ENCODE data around the gene RAB24. TPM values are rescaled to one million over a fixed set of nuclear protein-coding genes. Genes with fewer than 3 reads are reported as not detected.

Gene RAB24
- total and polyA plus RNA-seq, 4 experiments from 2014 or later = 13.3 to 20.5 (median 17.9) TPM

GRCh38 chr5:177333420-177334154 lies 30.1 kb upstream of the RAB24 start:
- H3K27me3 ChIP-seq (ENCODE audit: insufficient read depth, low read length) = no peaks in the 10 kb centered on the region
- no peaks in the 10 kb centered on the region for H3K27me3 Mint-ChIP-seq
- ChIA-PET POLR2A (ENCODE audit: partially characterized antibody) (interaction anchor here (2.6 kb wide), 1 partner anchor 69 kb away, joined by 9 read pairs; no protein-coding TSS in a partner anchor), CTCF (ENCODE audit: partially characterized antibody) (interaction anchor here (1.2 to 3.6 kb wide), 3 partner anchors 15 to 56 kb away, joined by 3 to 8 read pairs (median 5); no protein-coding TSS in a partner anchor)
- H3K27ac Mint-ChIP-seq = peak overlapping the region in 3 of 7 donors; percentile 55 to 70 (median 69)
- intact Hi-C loops (cut with micrococcal nuclease) = no loop called here
- H3K4me1 ChIP-seq (ENCODE audit: insufficient read depth, low read length) = no peaks in the 10 kb centered on the region
- peaks cover 82% of the 10 kb centered on the region for H3K36me3 ChIP-seq (ENCODE audit: insufficient read depth, low read length)
- no peak overlapping the region for H3K4me3 Mint-ChIP-seq
- H3K9me3 ChIP-seq (ENCODE audit: control insufficient read depth in 1 of 2, low read length in 2 of 2) = no peaks in the 10 kb centered on the region
- no peak overlapping the region for H3K4me3 ChIP-seq (ENCODE audit: low read length in 2 of 2)
- H3K27ac ChIP-seq (ENCODE audit: low read depth, low read length) = no peak overlapping the region
- peaks cover 0 to 6% (median 2%) of the 10 kb centered on the region in 4 donors for H3K4me1 Mint-ChIP-seq
- H3K36me3 Mint-ChIP-seq = peaks cover 23 to 64% of the 10 kb centered on the region in 2 donors
- no peaks in the 10 kb centered on the region for H3K9me3 Mint-ChIP-seq
- no peak for DNase-seq

- no peaks in the 10 kb centered on the region for H3K4me1 ChIP-seq (ENCODE audit: insufficient read depth, low read length)
- H3K27ac ChIP-seq (ENCODE audit: low read depth, low read length) = no peak overlapping the region
- Mint-ChIP-seq H3K27me3 (no peaks in the 10 kb centered on the region), H3K4me1 (peaks cover 1 to 6% (median 2%) of the 10 kb centered on the region in 4 donors), H3K36me3 (peaks cover 24 to 64% of the 10 kb centered on the region in 2 donors), H3K4me3 (no peak overlapping the region), H3K27ac (peak overlapping the region in 1 of 7 donors; percentile 35), H3K9me3 (no peaks in the 10 kb centered on the region)
- no peak overlapping the region for H3K4me3 ChIP-seq (ENCODE audit: low read length in 2 of 2)
- H3K9me3 ChIP-seq (ENCODE audit: control insufficient read depth in 1 of 2, low read length in 2 of 2) = no peaks in the 10 kb centered on the region
- no peaks in the 10 kb centered on the region for H3K27me3 ChIP-seq (ENCODE audit: insufficient read depth, low read length)
- DNase-seq = no peak
- intact Hi-C loops (cut with micrococcal nuclease) = no loop called here
- ChIA-PET POLR2A (ENCODE audit: partially characterized antibody) (interaction anchor here (2.6 kb wide), 1 partner anchor 70 kb away, joined by 9 read pairs; no protein-coding TSS in a partner anchor), CTCF (ENCODE audit: partially characterized antibody) (interaction anchor here (1.7 to 3.6 kb wide), 2 partner anchors 15 to 23 kb away, joined by 5 to 8 read pairs; no protein-coding TSS in a partner anchor)
- peaks cover 75% of the 10 kb centered on the region for H3K36me3 ChIP-seq (ENCODE audit: insufficient read depth, low read length)
Observed at GRCh38 chr5:177332896-177333260, 29.4 kb upstream of the RAB24 start.

- Histone ChIP-seq H3K4me3 (ENCODE audit: low read length in 2 of 2) (no peak overlapping the region), H3K36me3 (ENCODE audit: insufficient read depth, low read length) (peaks cover 68% of the 10 kb centered on the region), H3K27ac (ENCODE audit: low read depth, low read length) (no peak overlapping the region), H3K27me3 (ENCODE audit: insufficient read depth, low read length) (no peaks in the 10 kb centered on the region), H3K4me1 (ENCODE audit: insufficient read depth, low read length) (no peaks in the 10 kb centered on the region), H3K9me3 (ENCODE audit: control insufficient read depth in 1 of 2, low read length in 2 of 2) (no peaks in the 10 kb centered on the region)
- Mint-ChIP-seq H3K27me3 (no peaks in the 10 kb centered on the region), H3K4me1 (peaks cover 0 to 6% (median 5%) of the 10 kb centered on the region in 4 donors), H3K9me3 (no peaks in the 10 kb centered on the region), H3K4me3 (no peak overlapping the region), H3K27ac (no peak overlapping the region), H3K36me3 (peaks cover 26 to 65% of the 10 kb centered on the region in 2 donors)
- CTCF ChIA-PET (ENCODE audit: partially characterized antibody) = interaction anchor here (3.6 kb wide), 1 partner anchor 14 kb away, joined by 8 read pairs; no protein-coding TSS in a partner anchor
- POLR2A ChIA-PET (ENCODE audit: partially characterized antibody) = interaction anchor here (2.6 kb wide), 1 partner anchor 71 kb away, joined by 9 read pairs; no protein-coding TSS in a partner anchor
- intact Hi-C loops (cut with micrococcal nuclease) = no loop called here
- DNase-seq = no peak
Observed at GRCh38 chr5:177332031-177332895, 28.7 kb upstream of the RAB24 start.

DNA sequence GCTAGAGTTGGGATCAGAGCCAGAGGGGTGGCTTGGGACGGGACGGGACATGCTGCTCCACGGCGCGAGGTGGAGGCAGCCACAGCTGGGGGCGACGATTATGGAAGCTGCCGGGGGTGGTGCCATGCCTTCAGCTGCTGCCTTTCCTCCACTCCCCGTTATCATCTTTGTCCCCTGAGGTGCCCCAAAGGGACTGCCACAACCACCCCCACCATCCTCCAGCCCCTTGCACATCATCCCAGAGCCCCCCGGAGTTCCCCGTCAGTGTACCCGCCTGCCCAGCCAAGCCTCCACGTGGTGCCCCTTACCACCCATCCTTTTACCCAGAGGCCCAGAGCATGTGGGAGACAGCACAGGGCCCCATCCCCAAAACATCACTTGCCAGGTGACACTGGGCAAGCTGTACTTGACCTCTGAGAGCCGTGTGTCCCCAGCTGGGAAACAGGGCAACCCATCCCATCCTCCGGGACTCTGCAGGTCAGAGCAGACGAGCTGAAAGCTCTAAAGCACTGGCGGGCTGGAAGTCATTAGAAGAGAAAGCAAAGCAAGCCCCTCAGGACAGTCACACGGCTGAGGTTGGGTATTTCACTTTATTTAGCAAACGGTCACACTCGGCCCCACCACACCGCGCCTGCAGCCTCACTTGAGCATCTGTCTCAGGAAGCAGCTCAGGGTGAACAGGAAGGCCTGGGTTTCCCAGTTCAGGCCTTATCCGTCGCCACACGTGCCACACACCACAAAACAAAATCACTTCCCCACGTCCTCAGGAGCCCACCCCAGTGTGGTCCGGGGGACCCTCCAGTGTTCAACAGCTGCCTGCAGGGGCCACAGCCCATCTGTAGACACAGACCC lies 27.7 kb upstream of the RAB24 start:
- Mint-ChIP-seq H3K27ac (peak overlapping the region in 2 of 7 donors; percentile 12 to 48), H3K4me1 (peaks cover 0 to 6% (median 5%) of the 10 kb centered on the region in 4 donors), H3K27me3 (no peaks in the 10 kb centered on the region), H3K9me3 (no peaks in the 10 kb centered on the region), H3K36me3 (peaks cover 22 to 60% of the 10 kb centered on the region in 2 donors), H3K4me3 (no peak overlapping the region)
- intact Hi-C loops (cut with micrococcal nuclease) = no loop called here
- ChIA-PET CTCF (ENCODE audit: partially characterized antibody) (interaction anchor here (3.6 kb wide), 1 partner anchor 13 kb away, joined by 8 read pairs; no protein-coding TSS in a partner anchor), POLR2A (ENCODE audit: partially characterized antibody) (interaction anchor here (2.6 kb wide), 1 partner anchor 72 kb away, joined by 9 read pairs; no protein-coding TSS in a partner anchor)
- Histone ChIP-seq H3K36me3 (ENCODE audit: insufficient read depth, low read length) (peaks cover 58% of the 10 kb centered on the region), H3K4me3 (ENCODE audit: low read length in 2 of 2) (no peak overlapping the region), H3K9me3 (ENCODE audit: control insufficient read depth in 1 of 2, low read length in 2 of 2) (no peaks in the 10 kb centered on the region), H3K4me1 (ENCODE audit: insufficient read depth, low read length) (no peaks in the 10 kb centered on the region), H3K27me3 (ENCODE audit: insufficient read depth, low read length) (no peaks in the 10 kb centered on the region), H3K27ac (ENCODE audit: low read depth, low read length) (no peak overlapping the region)
- no peak for DNase-seq

- H3K36me3 Mint-ChIP-seq = peaks cover 15 to 54% of the 10 kb centered on the region in 2 donors
- H3K27ac Mint-ChIP-seq = peak overlapping the region in 2 of 7 donors; percentile 17 to 31
- H3K4me1 Mint-ChIP-seq = peaks cover 0 to 6% (median 5%) of the 10 kb centered on the region in 4 donors
- H3K27ac ChIP-seq (ENCODE audit: low read depth, low read length) = no peak overlapping the region
- H3K4me3 ChIP-seq (ENCODE audit: low read length in 2 of 2) = no peak overlapping the region
- H3K9me3 Mint-ChIP-seq = no peaks in the 10 kb centered on the region
- no peaks in the 10 kb centered on the region for H3K9me3 ChIP-seq (ENCODE audit: control insufficient read depth in 1 of 2, low read length in 2 of 2)
- CTCF ChIA-PET (ENCODE audit: partially characterized antibody) = no interaction called here
- intact Hi-C loops (cut with micrococcal nuclease) = no loop called here
- no peaks in the 10 kb centered on the region for H3K4me1 ChIP-seq (ENCODE audit: insufficient read depth, low read length)
- peaks cover 45% of the 10 kb centered on the region for H3K36me3 ChIP-seq (ENCODE audit: insufficient read depth, low read length)
- H3K27me3 ChIP-seq (ENCODE audit: insufficient read depth, low read length) = no peaks in the 10 kb centered on the region
- no peak overlapping the region for H3K4me3 Mint-ChIP-seq
- DNase-seq = no peak
- POLR2A ChIA-PET (ENCODE audit: partially characterized antibody) = no interaction called here
- no peaks in the 10 kb centered on the region for H3K27me3 Mint-ChIP-seq
Observed at GRCh38 chr5:177329883-177330282, 26.4 kb upstream of the RAB24 start.

DNA sequence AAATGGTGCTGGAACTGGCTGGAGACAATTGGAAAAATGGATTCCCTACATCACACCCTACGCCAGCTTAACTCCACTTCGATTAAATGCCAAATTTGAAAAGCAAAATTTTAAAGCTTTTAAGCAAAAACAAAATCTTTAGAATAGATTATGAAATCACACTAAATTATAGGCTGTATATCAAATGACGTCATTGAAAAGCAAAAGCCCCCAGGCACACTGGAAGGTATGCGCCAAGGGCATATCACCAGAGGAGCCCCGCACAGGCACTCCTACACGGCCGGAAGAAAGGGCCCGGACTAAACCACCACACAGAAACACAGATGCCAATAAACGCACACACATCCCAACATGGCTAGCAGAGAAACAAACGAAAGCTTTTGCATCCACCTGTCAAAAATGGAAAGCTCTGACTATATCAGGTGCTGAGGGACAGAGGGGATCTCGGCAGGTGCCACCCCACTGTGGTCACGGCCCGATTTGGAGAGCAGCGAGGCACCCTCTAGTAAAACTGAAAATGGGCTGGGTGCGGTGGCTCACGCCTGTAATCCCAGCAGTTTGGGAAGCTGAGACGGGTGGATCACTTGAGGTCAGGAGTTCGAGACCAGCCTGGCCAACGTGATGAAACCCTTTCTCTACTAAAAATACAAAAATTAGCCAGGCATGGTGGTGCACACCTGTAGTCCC lies 25.2 kb upstream of the RAB24 start:
- Mint-ChIP-seq H3K27me3 (no peaks in the 10 kb centered on the region), H3K9me3 (no peaks in the 10 kb centered on the region), H3K4me3 (no peak overlapping the region), H3K36me3 (peaks cover 13 to 47% of the 10 kb centered on the region in 2 donors), H3K4me1 (peaks cover 0 to 6% (median 2%) of the 10 kb centered on the region in 4 donors), H3K27ac (peak overlapping the region in 2 of 7 donors; percentile 36 to 53)
- Histone ChIP-seq H3K9me3 (ENCODE audit: control insufficient read depth in 1 of 2, low read length in 2 of 2) (no peaks in the 10 kb centered on the region), H3K27ac (ENCODE audit: low read depth, low read length) (no peak overlapping the region), H3K4me3 (ENCODE audit: low read length in 2 of 2) (no peak overlapping the region), H3K36me3 (ENCODE audit: insufficient read depth, low read length) (peaks cover 33% of the 10 kb centered on the region), H3K4me1 (ENCODE audit: insufficient read depth, low read length) (no peaks in the 10 kb centered on the region), H3K27me3 (ENCODE audit: insufficient read depth, low read length) (no peaks in the 10 kb centered on the region)
- ChIA-PET POLR2A (ENCODE audit: partially characterized antibody) (interaction anchor here (1.1 to 1.7 kb wide), 2 partner anchors 9 to 19 kb away, joined by 3 read pairs; no protein-coding TSS in a partner anchor), CTCF (ENCODE audit: partially characterized antibody) (interaction anchor here (1.0 to 3.0 kb wide), 2 partner anchors 11 to 62 kb away, joined by 4 to 13 read pairs; no protein-coding TSS in a partner anchor)
- intact Hi-C loops (cut with micrococcal nuclease) = no loop called here
- no peak for DNase-seq

All from CD4-positive, alpha-beta memory T cell (primary cell).